ENCODE measurements around the gene KIF12.

GRCh38 chr9:114059047-114059803 lies 39.9 kb downstream of the KIF12 start:
- no peak for TF ChIP-seq CTCF (conservative IDR thresholded peaks at IDR 0.05)
- no peak for TF ChIP-seq ZFX (IDR thresholded peaks at IDR 0.05)
